ENCODE results near the gene SIRPB2. TPM values are rescaled to one million over a fixed set of nuclear protein-coding genes. Genes with fewer than 3 reads are reported as not detected.

Gene SIRPB2
- polyA plus RNA-seq (2011; rRNA removed) (not detected in 2 replicates), polyA plus RNA-seq (2017; fragmentation: RNase III; extraction: RNeasy Plus Mini Kit Qiagen cat#74134 plus additional on column Dnase treatment) (not detected in 3 replicates), polyA minus RNA-seq (2011; rRNA and poly(A)+ RNA removed) (not detected in 2 replicates)
- not detected in 2 replicates for polyA plus RNA-seq (2012; cell fraction: cytosol; rRNA removed)
- polyA plus RNA-seq (2012; cell fraction: nucleus; rRNA removed) = not detected in 2 replicates

GRCh38 chr20:1491281-1491840 is at the start of gene SIRPB2:
SIRPB2 (minus strand) TSS chr20:1491420; CDS start chr20:1491359, 61 bp downstream.
- FAIRE-seq (no peak), DNase-seq (ENCODE audit: low read depth in 1 of 2, low spot score in 1 of 2) (no peak), ATAC-seq (no peak)
- H3K4me1 ChIP-seq = 0 out of 3 replicates have a peak, but pooled peaks cover 3% of the 10 kb centered on the region
- H3K4me3 ChIP-seq = no peak within 1 kb of the TSS
- H3K9me3 ChIP-seq = no peaks in the 10 kb centered on the region
- H3K4me2 ChIP-seq = no peak within 1 kb of the TSS; the same call in 2 of the 3 replicates
- ChIA-PET POLR2A (no interaction called here), CTCF (interaction anchor here (0.8 to 12.7 kb wide), 5 partner anchors 12 to 167 kb away, joined by 3 to 129 read pairs (median 3); partner anchors contain the start of gene NSFL1C)
- TF ChIP-seq CBX2 (IDR thresholded peaks at IDR 0.05; ENCODE audit: borderline replicate concordance, low read depth) = no peak
- TF ChIP-seq, protein P1, sequence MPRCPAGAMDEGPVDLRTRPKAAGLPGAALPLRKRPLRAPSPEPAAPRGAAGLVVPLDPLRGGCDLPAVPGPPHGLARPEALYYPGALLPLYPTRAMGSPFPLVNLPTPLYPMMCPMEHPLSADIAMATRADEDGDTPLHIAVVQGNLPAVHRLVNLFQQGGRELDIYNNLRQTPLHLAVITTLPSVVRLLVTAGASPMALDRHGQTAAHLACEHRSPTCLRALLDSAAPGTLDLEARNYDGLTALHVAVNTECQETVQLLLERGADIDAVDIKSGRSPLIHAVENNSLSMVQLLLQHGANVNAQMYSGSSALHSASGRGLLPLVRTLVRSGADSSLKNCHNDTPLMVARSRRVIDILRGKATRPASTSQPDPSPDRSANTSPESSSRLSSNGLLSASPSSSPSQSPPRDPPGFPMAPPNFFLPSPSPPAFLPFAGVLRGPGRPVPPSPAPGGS (IDR thresholded peaks at IDR 0.05) = no peak
- TF ChIP-seq PHF8 (IDR thresholded peaks at IDR 0.05; ENCODE audit: borderline replicate concordance, low read depth) = no peak
- TF ChIP-seq MAFK (IDR thresholded peaks at IDR 0.05; ENCODE audit: partially characterized antibody) = no peak
- no peak for TF ChIP-seq ZSCAN20 (CRISPR knock-in tag; IDR thresholded peaks at IDR 0.05)
- no peak for TF ChIP-seq GATA3 (IDR thresholded peaks at IDR 0.05; ENCODE audit: borderline replicate concordance)
- TF ChIP-seq, protein P2, sequence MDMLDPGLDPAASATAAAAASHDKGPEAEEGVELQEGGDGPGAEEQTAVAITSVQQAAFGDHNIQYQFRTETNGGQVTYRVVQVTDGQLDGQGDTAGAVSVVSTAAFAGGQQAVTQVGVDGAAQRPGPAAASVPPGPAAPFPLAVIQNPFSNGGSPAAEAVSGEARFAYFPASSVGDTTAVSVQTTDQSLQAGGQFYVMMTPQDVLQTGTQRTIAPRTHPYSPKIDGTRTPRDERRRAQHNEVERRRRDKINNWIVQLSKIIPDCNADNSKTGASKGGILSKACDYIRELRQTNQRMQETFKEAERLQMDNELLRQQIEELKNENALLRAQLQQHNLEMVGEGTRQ (IDR thresholded peaks at IDR 0.05) = no peak
- no peak for TF ChIP-seq FOXS1 (CRISPR knock-in tag; IDR thresholded peaks at IDR 0.05)
- no peak for TF ChIP-seq JUN (IDR thresholded peaks at IDR 0.05)
- TF ChIP-seq POLR2AphosphoS2 (conservative IDR thresholded peaks at IDR 0.05; ENCODE audit: low read length) = no peak
- TF ChIP-seq POLR2A (IDR thresholded peaks at IDR 0.05; ENCODE audit: low read length) = no peak
- TF ChIP-seq CHD2 (IDR thresholded peaks at IDR 0.05; ENCODE audit: low read length, partially characterized antibody) = no peak
- no peak for TF ChIP-seq RAD21 (conservative IDR thresholded peaks at IDR 0.05 in 1 of 2, IDR thresholded peaks at IDR 0.05 in 1 of 2)
- no peak for TF ChIP-seq ZFP36 (IDR thresholded peaks at IDR 0.05; ENCODE audit: borderline replicate concordance, partially characterized antibody)
- no peak for TF ChIP-seq JUNB (IDR thresholded peaks at IDR 0.05)
- TF ChIP-seq CTCF (IDR thresholded peaks at IDR 0.05) = no peak
- TF ChIP-seq HOXB5 (CRISPR knock-in tag; IDR thresholded peaks at IDR 0.05) = no peak
- no peak for TF ChIP-seq RFX5 (IDR thresholded peaks at IDR 0.05)
- no peak within 1 kb of the TSS for H3K27ac ChIP-seq
- 59% methylated on average over 11 of the region's 11 CpGs for WGBS (ENCODE audit: missing lambda C conversion rate)

- 45% methylated on average over 1 of the region's 1 CpG for WGBS (ENCODE audit: missing lambda C conversion rate)
- POLR2A ChIA-PET = no interaction called here
- no peak overlapping the region for H3K4me2 ChIP-seq
- 0 out of 3 replicates have a peak, but pooled peaks cover 3% of the 10 kb centered on the region for H3K9me3 ChIP-seq
- no peak overlapping the region for H3K27ac ChIP-seq
- FAIRE-seq = no peak
- no peak for DNase-seq (ENCODE audit: low read depth in 1 of 2, low spot score in 1 of 2)
- H3K4me3 ChIP-seq = no peak overlapping the region
- ATAC-seq = no peak
- no peaks in the 10 kb centered on the region for H3K4me1 ChIP-seq
- CTCF ChIA-PET = no interaction called here
- TF ChIP-seq, protein P2 (IDR thresholded peaks at IDR 0.05) = no peak
- TF ChIP-seq RFX5 (IDR thresholded peaks at IDR 0.05) (no peak), CHD4 (IDR thresholded peaks at IDR 0.05; ENCODE audit: borderline replicate concordance) (no peak), SMC3 (IDR thresholded peaks at IDR 0.05) (no peak), POLR2AphosphoS2 (conservative IDR thresholded peaks at IDR 0.05; ENCODE audit: low read length) (no peak), CBX8 (IDR thresholded peaks at IDR 0.05) (no peak), NPAS2 (CRISPR knock-in tag; IDR thresholded peaks at IDR 0.05; ENCODE audit: borderline replicate concordance) (no peak), RARB (CRISPR knock-in tag; IDR thresholded peaks at IDR 0.05) (no peak), JUN (IDR thresholded peaks at IDR 0.05) (no peak), ESRRA (IDR thresholded peaks at IDR 0.05; ENCODE audit: borderline replicate concordance, low read length) (no peak), RCOR1 (IDR thresholded peaks at IDR 0.05; ENCODE audit: low read depth, low read length) (no peak), FOSB (CRISPR knock-in tag; IDR thresholded peaks at IDR 0.05) (no peak), TFCP2L1 (CRISPR knock-in tag; IDR thresholded peaks at IDR 0.05) (no peak), GATA3 (IDR thresholded peaks at IDR 0.05; ENCODE audit: borderline replicate concordance) (no peak), FOSL2 (IDR thresholded peaks at IDR 0.05) (no peak), FOSL2 (CRISPR knock-in tag; IDR thresholded peaks at IDR 0.05) (no peak), HOXB13 (CRISPR knock-in tag; IDR thresholded peaks at IDR 0.05; ENCODE audit: low read depth) (no peak)
- TF ChIP-seq, protein P3, sequence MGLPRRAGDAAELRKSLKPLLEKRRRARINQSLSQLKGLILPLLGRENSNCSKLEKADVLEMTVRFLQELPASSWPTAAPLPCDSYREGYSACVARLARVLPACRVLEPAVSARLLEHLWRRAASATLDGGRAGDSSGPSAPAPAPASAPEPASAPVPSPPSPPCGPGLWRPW (IDR thresholded peaks at IDR 0.05) = no peak
- TF ChIP-seq, protein P1 (IDR thresholded peaks at IDR 0.05) = no peak
Measured at GRCh38 chr20:1539816-1540419, 48.7 kb upstream of the SIRPB2 start.

All from A549 (cell line).